ENCODE measurements around the gene ACBD4. TPM values are rescaled to one million over a fixed set of nuclear protein-coding genes. Genes with fewer than 3 reads are reported as not detected.
A peak's percentile ranks its signal among the peaks of the same experiment; 100 is the strongest.

Gene ACBD4
- total and polyA plus RNA-seq, 2 of the 4 experiments (the other 2 are of a cell fraction), result 2.3 to 5.7 TPM

GRCh38 chr17:45090711-45091110 is 44.8 kb upstream of the ACBD4 start:
- Histone ChIP-seq H3K9me3 (ENCODE audit: control insufficient read depth, insufficient read depth, low read length) (0 out of 2 replicates have a peak, but pooled peaks cover 2% of the 10 kb centered on the region), H3K27ac (ENCODE audit: insufficient read depth, low read length) (peak overlapping the region; percentile 57; the same call in 1 of the 2 replicates), H2BK20ac (ENCODE audit: low read depth, low read length) (peak overlapping the region; percentile 41; the same call in 1 of the 2 replicates), H3K27me3 (ENCODE audit: control insufficient read depth, insufficient read depth, low read length) (no peaks in the 10 kb centered on the region), H3K4ac (ENCODE audit: low read depth, low read length) (peak overlapping the region; percentile 75), H3K56ac (ENCODE audit: extremely low read depth, insufficient read depth, low read length) (no peak overlapping the region), H4K5ac (ENCODE audit: low read depth, low read length) (peak overlapping the region; percentile 19), H2BK15ac (ENCODE audit: low read depth, low read length) (no peak overlapping the region), H3K9ac (ENCODE audit: low read depth, low read length) (peak overlapping the region; percentile 5; the same call in 1 of the 2 replicates), H3K79me1 (ENCODE audit: low read depth in 1 of 2, low read length in 2 of 2) (peaks cover 24 to 70% of the 10 kb centered on the region in 2 experiments), H3K36me3 (ENCODE audit: control insufficient read depth, insufficient read depth, low read length) (peaks cover 55% of the 10 kb centered on the region), H2AK9ac (replicated peaks; ENCODE audit: low read depth, low read length, poor library complexity) (peak overlapping the region; percentile 12), H3K4me2 (ENCODE audit: low read depth, low read length) (no peak overlapping the region), H4K8ac (ENCODE audit: low read depth in 2 of 2, low read length in 2 of 2) (peak overlapping the region in 1 of 2 experiments; percentile 63; a peak in 2 of 4 replicates), H3K14ac (replicated peaks; ENCODE audit: low read depth, low read length) (peak overlapping the region; percentile 73), H4K20me1 (ENCODE audit: insufficient read depth, low read length) (peaks cover 5% of the 10 kb centered on the region), H3K9me1 (ENCODE audit: insufficient read depth, low read length) (peaks cover 33% of the 10 kb centered on the region), H4K91ac (ENCODE audit: insufficient read depth, low read depth, low read length) (no peak overlapping the region), H2BK5ac (ENCODE audit: low read depth, low read length, poor library complexity, severe bottlenecking) (peak overlapping the region; percentile 85), H2BK120ac (ENCODE audit: low read depth, low read length) (peak overlapping the region; percentile 58; the same call in 1 of the 2 replicates), H3K23ac (ENCODE audit: low read depth, low read length) (peak overlapping the region; percentile 51; the same call in 1 of the 2 replicates), H2AK5ac (ENCODE audit: low read depth, low read length) (peak overlapping the region; percentile 36; the same call in 1 of the 2 replicates), H2AFZ (replicated peaks; ENCODE audit: low read length, poor library complexity) (peak overlapping the region; percentile 56), H3K18ac (ENCODE audit: low read depth, low read length) (peak overlapping the region; percentile 5; the same call in 1 of the 2 replicates), H3K4me3 (ENCODE audit: insufficient read depth, low read depth, low read length) (no peak overlapping the region), H3K4me1 (ENCODE audit: control insufficient read depth, insufficient read depth, low read length) (peaks cover 36% of the 10 kb centered on the region)
- dilution Hi-C loops (cut with HindIII; ENCODE audit: low sequenced_read_pairs, unreplicated experiment), result no loop called here
- no TSS peak for BruUV-seq (replicated peaks)
- in situ Hi-C loops (cut with MboI; ENCODE audit: low sequenced_read_pairs), result no loop called here
- intact Hi-C loops (cut with micrococcal nuclease), result no loop called here
- TF ChIP-seq SMC3 (IDR thresholded peaks at IDR 0.05; ENCODE audit: low read depth, low read length), result no peak
- TF ChIP-seq CEBPB (IDR thresholded peaks at IDR 0.05; ENCODE audit: low read depth, low read length), result no peak
- TF ChIP-seq BHLHE40 (IDR thresholded peaks at IDR 0.05; ENCODE audit: low read depth, low read length), result no peak
- no peak for TF ChIP-seq CTCF (conservative IDR thresholded peaks at IDR 0.05; ENCODE audit: low read depth, low read length)
- TF ChIP-seq USF2 (IDR thresholded peaks at IDR 0.05; ENCODE audit: low read depth, low read length), result no peak
- no peak for TF ChIP-seq ELK1 (IDR thresholded peaks at IDR 0.05; ENCODE audit: borderline replicate concordance, low read depth, low read length)
- TF ChIP-seq MAFK (IDR thresholded peaks at IDR 0.05; ENCODE audit: low read depth, low read length), result no peak
- no peak for TF ChIP-seq POLR2A (IDR thresholded peaks at IDR 0.05; ENCODE audit: low read depth, low read length)
- no peak for TF ChIP-seq CHD1 (IDR thresholded peaks at IDR 0.05; ENCODE audit: low read depth, low read length)
- TF ChIP-seq MAZ (IDR thresholded peaks at IDR 0.05; ENCODE audit: borderline replicate concordance, low read depth, low read length), result no peak
- TF ChIP-seq NFE2L2 (IDR thresholded peaks at IDR 0.05; ENCODE audit: low read depth, low read length), result no peak
- TF ChIP-seq RAD21 (IDR thresholded peaks at IDR 0.05; ENCODE audit: low read length), result no peak
- TF ChIP-seq MXI1 (IDR thresholded peaks at IDR 0.05; ENCODE audit: borderline replicate concordance, low read depth, low read length), result no peak
- TF ChIP-seq RCOR1 (IDR thresholded peaks at IDR 0.05; ENCODE audit: insufficient replicate concordance, low read length), result no peak
- no peak for TF ChIP-seq RFX5 (IDR thresholded peaks at IDR 0.05; ENCODE audit: low read depth, low read length)
- no peak for TF ChIP-seq FOS (IDR thresholded peaks at IDR 0.05; ENCODE audit: low read depth, low read length)
- ATAC-seq (ENCODE audit: low read depth) (no peak), DNase-seq (peak; percentile 37)
- ChIA-PET CTCF (interaction anchor here (2.1 kb wide), 1 partner anchor 45 kb away, joined by 8 read pairs; the partner anchor contains the start of gene ACBD4), POLR2A (ENCODE audit: unreplicated experiment) (no interaction called here)
- WGBS, 2 experiments (ENCODE audit: extremely low coverage in 2 of 2, insufficient read length in 1 of 2), result no CpG with 5 or more reads among the region's 3 CpGs

Data from IMR-90 (cell line).